ENCODE measurements around the gene RAB26.
"Not testable (repeated sequence)": the region's sequence is repeated elsewhere in the genome, so short reads cannot be mapped to it uniquely, and the experiment has no call there.

Gene RAB26

DNA sequence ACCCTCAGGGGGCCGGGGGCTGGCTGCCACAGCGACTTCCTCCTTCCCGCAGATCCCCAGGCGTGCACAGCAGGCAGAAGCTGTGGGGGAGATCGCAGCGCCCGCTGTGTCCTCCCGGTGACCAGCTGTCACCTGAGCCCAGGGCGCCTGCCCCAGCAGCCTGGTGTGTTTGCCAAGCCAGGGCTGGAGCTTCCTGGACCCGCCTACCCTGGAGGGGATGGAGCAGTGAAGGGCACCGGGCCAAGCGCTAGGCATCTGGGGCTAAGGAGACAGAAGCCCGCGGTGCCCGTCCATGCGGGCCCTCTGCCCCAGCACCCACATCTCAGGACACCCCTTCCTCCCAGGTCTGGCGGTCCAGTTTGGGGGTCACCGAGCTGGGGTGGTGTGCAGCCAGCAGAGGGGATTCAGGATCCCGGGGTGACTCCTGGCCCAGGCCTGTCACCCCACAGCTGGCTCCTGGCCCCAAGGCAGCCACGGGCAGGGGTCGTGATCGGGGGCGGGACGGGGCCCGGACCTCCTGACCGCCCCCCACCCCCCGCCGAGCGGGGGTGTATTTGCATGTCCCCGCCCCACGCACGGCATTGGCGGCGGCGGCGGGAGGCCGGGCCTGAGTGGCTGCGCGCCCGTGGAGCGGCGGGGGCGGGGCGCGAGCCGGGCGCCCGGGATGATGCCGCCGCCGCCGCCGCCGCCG, at the start of gene RAB26:
TSS of gene RAB26 (plus strand) at position 645 of the 691 bp plus-strand sequence. CDS start 159 bp downstream, outside the sequence.
- DNase-seq (ENCODE audit: extremely low spot score, insufficient read length, low read depth), result no peak
- FAIRE-seq, result no peak

- not testable (repeated sequence) for DNase-seq (ENCODE audit: extremely low spot score, insufficient read length, low read depth); FAIRE-seq
Measured at GRCh38 chr16:2101581-2101980, 46.8 kb upstream of the RAB26 start.

DNA sequence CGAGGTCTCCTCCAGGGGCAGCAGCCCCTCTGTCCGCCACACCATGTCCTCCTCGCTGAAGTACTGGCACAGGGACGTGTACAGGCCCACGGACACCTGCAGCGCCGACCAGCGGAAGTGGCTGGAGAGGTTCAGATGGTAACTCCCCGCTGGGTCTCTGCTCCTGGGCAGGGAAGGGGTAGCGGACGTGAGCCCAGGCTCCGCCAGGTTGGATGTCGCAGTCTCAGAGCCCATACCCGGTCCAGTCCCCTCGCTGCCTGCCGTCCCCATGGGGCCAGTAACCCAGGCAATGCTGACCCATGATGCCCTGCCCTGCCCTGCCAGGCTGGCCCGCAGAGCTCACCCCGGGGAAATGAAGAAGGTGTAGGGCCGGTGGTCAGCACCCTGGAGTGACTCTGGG, 46.0 kb upstream of the RAB26 start:
- DNase-seq (ENCODE audit: extremely low spot score, insufficient read length, low read depth), result no peak

DNA sequence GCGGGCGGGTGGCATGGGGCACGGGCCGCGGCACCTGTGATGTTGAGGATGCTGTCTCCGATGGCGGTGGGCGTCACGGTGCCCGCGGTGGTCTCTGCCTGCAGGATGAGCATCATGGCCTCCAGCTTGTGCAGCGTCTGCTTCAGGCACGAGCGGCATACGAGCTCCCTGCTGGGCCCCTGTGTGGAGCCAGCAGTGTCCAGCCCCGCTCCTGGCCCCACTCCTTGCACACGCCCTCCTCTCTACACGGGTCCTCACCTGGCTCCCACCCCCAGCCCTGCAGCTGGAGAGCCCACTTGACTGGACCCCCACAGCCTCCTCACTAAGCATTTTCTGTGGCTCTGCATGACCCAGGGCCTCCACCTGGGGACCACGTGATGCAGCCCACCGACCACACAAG, 44.0 kb upstream of the RAB26 start:
- not testable (repeated sequence) for DNase-seq (ENCODE audit: extremely low spot score, insufficient read length, low read depth); FAIRE-seq

More for the DNA sequence above, 46.0 kb upstream of the RAB26 start:
- FAIRE-seq, result no peak

- DNase-seq (ENCODE audit: extremely low spot score, insufficient read length, low read depth); FAIRE-seq: not testable (repeated sequence)
Measured at GRCh38 chr16:2105291-2105690, 43.1 kb upstream of the RAB26 start.

- not testable (repeated sequence) for DNase-seq (ENCODE audit: extremely low spot score, insufficient read length, low read depth); FAIRE-seq
Measured at GRCh38 chr16:2105769-2106168, 42.7 kb upstream of the RAB26 start.

DNA sequence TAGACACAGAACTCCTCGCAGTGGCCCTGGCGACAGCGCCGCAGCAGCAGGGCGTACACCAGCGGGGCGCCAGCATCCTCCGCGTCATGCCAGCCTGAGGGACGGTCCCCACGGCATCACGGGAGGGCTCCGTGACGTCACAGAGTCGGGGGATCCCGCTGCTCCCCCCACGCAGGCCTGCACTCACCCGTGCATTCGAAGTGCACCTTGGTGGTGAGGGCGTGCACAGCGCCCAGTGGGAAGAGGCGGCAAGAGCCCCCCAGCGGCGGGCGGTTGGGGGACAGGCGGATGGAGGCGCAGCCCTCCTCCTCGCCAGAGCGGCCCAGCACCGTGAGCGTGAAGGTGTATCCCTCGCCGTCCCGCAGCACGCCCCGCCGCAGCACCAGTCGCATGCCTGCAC, 42.2 kb upstream of the RAB26 start:
- FAIRE-seq; DNase-seq (ENCODE audit: extremely low spot score, insufficient read length, low read depth): not testable (repeated sequence)

GRCh38 chr16:2107121-2107790, 41.2 kb upstream of the RAB26 start:
- not testable (repeated sequence) for FAIRE-seq; DNase-seq (ENCODE audit: extremely low spot score, insufficient read length, low read depth)

- not testable (repeated sequence) for DNase-seq (ENCODE audit: extremely low spot score, insufficient read length, low read depth); FAIRE-seq
Measured at GRCh38 chr16:2107791-2108125, 40.7 kb upstream of the RAB26 start.

DNA sequence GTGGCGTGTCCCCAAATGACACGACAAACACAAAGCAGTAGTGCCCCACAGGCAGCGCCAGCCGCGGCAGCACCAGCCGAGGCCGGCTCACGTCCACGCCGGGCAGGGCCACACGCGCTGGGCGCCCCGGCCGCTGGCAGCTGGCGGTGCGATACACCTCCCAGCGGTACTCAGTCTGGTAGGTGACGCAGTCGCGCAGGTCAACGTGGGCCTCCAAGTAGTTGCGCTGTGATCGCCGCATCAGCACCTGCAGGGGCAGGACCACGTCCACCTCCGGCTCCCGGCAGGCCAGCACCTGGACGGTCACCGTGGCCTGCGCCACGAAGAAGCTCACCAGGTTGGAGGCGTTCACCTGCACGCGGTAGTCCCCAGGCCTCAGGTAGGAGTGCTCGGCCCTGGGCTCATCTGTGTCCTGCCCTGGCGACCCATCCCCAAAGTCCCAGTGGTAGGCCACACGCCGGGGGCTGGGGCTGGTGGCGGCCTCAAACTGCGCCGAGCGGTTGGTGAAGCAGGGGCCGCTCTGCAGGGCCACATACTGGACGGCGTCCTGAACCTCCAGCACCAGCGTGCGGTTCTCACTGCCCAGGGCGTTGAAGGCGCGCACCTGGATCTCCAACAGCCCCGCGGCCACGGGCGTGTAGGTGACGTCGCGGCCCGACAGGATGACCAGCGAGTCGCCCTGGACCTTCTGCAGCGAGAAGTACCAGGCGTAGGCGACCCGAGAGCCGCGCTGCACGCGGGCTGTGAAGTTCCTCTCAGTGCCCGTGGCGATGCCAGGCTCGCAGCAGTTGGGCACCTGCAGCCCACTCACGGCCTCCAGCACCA, 39.8 kb upstream of the RAB26 start:
- not testable (repeated sequence) for FAIRE-seq; DNase-seq (ENCODE audit: extremely low spot score, insufficient read length, low read depth)

DNA sequence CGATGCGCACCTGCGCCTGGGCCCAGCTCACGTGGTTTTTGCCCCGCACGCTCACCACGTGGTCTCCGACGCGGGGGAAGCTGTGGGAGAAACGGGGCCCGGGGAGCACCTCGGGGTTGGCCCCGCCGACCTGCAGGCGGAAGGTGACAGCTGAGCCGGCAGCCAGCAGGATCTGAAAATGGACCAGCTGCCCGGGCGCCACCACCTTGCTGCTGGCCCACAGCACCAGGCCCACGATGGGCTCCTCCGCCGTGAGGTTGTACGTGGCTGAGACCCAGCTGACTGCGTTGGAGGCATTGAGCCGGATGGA, 39.2 kb upstream of the RAB26 start:
- not testable (repeated sequence) for FAIRE-seq; DNase-seq (ENCODE audit: extremely low spot score, insufficient read length, low read depth)

DNA sequence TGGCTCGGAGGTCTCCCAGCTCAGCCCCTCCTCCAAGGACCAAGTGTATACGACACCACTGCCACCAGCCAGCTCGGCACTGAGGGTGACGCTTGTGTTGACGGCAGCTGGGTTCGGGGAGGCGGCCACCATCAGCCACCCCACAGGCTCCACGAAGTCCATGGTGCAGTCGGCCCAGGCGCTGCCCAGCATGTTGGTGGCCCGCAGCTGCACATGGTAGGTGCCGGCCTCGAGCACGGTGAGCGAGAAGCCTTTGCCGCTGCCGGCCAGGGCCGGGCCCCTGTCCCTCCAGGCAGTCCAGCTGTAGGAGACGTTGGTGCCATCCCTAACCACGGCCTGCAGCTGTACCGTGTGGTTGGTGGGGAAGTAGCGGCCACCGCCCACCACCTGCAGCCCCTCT, 38.6 kb upstream of the RAB26 start:
- not testable (repeated sequence) for FAIRE-seq; DNase-seq (ENCODE audit: extremely low spot score, insufficient read length, low read depth)

- DNase-seq (ENCODE audit: extremely low spot score, insufficient read length, low read depth); FAIRE-seq: not testable (repeated sequence)
Measured at GRCh38 chr16:2110332-2111008, 38.0 kb upstream of the RAB26 start.

- not testable (repeated sequence) for DNase-seq (ENCODE audit: extremely low spot score, insufficient read length, low read depth); FAIRE-seq
Measured at GRCh38 chr16:2111009-2111353, 37.4 kb upstream of the RAB26 start.

DNA sequence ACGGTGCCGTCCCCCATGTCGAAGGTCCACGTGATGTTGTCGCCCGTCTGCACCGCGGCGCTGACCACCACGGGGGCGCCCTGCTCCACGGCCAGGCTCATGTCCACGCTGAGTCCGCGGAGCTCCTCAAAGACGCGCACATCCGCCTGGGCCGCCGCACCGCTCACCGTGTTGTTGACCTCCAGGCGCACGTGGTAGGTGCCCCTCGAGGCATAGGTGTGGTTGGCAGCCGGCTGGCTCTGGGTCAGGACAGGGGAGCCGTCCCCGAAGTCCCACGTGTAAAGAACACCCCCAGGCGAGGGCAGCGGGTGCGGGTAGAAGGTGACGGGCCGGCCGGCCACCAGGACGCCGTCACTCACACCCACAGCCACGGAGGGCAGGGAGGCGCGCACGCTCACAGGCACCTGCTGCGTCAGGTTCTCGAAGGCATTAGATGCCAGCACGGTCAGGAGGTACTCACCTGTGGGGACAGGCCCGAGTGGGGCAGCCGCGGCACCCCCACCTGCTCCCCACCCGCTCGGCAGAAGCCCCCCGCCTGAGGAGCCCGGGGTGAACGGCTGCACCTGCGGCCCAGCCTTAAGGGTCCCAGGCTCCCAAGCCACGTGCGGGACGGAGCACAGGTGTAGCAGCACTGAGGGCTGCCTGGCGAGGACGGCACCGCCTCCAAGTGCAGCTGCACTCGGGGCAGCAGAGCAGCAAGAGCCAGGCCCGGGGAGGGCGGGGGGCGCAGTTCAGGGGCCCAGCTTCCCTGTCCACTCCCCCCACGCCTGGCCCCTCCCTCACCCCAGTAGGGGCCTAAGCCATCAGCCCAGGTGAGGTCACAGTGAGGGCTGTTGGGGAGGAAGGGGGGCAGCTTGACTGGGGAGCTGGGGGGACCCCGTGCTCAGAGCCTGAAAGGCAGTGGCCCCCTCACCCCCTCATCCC, 36.8 kb upstream of the RAB26 start:
- not testable (repeated sequence) for FAIRE-seq; DNase-seq (ENCODE audit: extremely low spot score, insufficient read length, low read depth)

DNA sequence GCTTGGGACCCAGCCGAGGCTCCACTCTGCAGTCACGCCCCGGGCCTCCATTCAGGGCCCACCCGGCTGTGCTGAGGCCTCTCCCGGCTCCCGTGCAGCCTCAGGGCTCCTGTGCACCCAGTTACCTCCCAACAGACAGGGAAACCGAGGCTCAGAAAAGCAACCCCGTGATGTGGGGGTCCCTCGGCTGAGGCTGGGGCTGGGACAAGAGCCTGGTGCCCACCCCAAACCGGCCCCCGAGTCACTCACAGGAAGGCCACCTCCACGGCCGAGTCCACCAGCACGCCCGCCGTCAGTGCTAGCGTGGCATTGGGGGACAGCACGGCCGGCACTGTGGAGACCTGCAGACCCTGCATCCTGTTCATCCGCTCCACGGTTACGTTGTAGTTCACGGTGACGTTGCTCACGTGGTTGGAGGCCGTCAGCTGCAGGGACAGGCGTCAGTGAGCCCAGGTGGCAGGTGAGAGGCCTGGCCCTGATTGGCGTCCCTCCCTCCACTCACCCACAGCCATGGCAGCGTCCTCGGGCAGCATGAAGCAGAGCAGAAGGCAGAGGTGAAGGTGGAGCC, 35.8 kb upstream of the RAB26 start:
- FAIRE-seq; DNase-seq (ENCODE audit: extremely low spot score, insufficient read length, low read depth): not testable (repeated sequence)

DNA sequence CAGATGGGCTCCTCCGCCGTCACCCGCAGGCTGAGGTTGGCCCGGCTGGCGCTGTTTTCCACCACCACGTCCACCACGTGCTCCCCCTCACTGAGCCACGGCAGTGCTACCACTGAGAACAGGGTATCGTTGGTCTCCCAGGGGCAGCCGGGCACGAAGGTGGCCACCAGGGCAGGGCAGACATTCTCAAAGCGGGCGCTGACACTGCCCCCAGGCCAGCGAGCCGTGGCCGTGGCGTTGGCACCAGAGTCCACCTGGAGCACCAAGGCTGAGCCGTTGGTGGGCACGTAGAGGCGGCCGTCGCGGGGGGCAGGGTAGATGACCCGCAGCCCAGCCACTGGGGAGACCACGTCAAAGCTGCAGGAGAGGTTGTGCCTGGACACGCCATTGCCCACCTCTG, 34.2 kb upstream of the RAB26 start:
- DNase-seq (ENCODE audit: extremely low spot score, insufficient read length, low read depth); FAIRE-seq: not testable (repeated sequence)

DNA sequence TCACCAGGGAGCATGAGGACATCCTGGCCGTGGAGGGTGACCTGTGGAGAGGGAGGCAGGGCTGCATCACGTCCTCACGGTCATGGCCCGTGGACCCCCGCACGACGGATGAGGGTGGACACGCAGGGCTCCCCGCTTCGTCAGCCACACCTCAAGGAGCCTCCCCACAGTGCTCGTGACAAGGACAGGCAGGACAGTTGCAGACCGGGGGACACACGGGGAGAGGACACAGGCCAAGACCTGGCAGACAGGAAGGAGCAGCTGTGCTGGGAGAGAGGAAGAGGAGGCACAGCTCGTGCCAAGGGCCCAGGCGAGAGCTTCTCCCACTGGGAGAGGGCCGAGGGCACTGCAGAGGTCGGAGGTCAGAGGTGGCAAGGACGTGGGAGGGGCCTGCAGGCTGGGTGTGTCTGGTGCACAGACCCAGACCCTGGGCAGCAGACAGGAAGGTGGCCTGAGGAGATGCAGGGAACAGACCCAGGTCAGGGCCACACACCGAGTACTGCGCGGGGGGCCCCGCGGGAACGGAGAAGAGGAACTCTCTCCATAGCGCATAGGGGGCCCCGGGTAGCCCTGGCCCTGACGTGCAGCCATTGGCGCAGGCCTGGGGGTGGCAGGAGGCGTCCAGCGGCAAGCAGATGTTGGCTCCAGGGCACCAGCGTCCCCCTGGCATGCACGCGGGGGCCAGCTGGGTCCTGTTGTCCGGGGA, 33.4 kb upstream of the RAB26 start:
- not testable (repeated sequence) for FAIRE-seq; DNase-seq (ENCODE audit: extremely low spot score, insufficient read length, low read depth)
